H1 (cell line): ENCODE data around the gene SPATA25. TPM values are rescaled to one million over a fixed set of nuclear protein-coding genes. Genes with fewer than 3 reads are reported as not detected.

Source experiments
- CTCF ChIA-PET: fragments of 300-600 bp; sonication (Branson Sonifier 250); formaldehyde crosslinking; loops from one replicate; lab custom pipeline; 2021; ENCODE audit not compliant: partially characterized antibody; lab: Charles Lee
- POLR2A ChIA-PET: fragments of 300-600 bp; sonication (Branson Sonifier 250); formaldehyde crosslinking; loops from one replicate; lab custom pipeline; 2021; ENCODE audit warnings: inconsistent platforms; ENCODE audit not compliant: partially characterized antibody; lab: Charles Lee
- DNase-seq, 2 experiments: peaks; one replicate each; pipeline versions ENCODE4 v3.0.0 to v3.0.0-alpha.2; 2010 to 2022; ENCODE audit warnings: low spot score in 2 of 2, low read depth in 1 of 2, mixed read lengths in 1 of 2
- FAIRE-seq: peaks from 2 replicates; lab custom pipeline; 2011; peaks lifted over from hg19 to GRCh38; lab: Jason Lieb, UNC
- H2AFZ ChIP-seq: 2 replicates; pipeline ENCODE4 v1.8.1; 2012; ENCODE audit warnings: low read length, inconsistent platforms
- H2AK5ac ChIP-seq: 2 replicates; pipeline ENCODE4 v1.6.1; 2013; ENCODE audit warnings: low read depth, low read length
- H2BK120ac ChIP-seq: replicated peaks from 2 replicates; pipeline ENCODE3; 2013; ENCODE audit warnings: low read depth, low read length, inconsistent platforms
- H2BK12ac ChIP-seq: 2 replicates; pipeline ENCODE4 v1.6.1; 2013; ENCODE audit warnings: low read depth, low read length
- H2BK15ac ChIP-seq: 2 replicates; pipeline ENCODE4 v1.6.1; 2013; ENCODE audit warnings: low read length
- H2BK20ac ChIP-seq: 2 replicates; pipeline ENCODE4 v1.6.1; 2013; ENCODE audit warnings: low read length
- H2BK5ac ChIP-seq: 2 replicates; pipeline ENCODE4 v1.6.1; 2013; ENCODE audit warnings: low read depth, low read length
- H3K14ac ChIP-seq: 2 replicates; pipeline ENCODE4 v1.6.1; 2013; ENCODE audit warnings: inconsistent platforms; ENCODE audit not compliant: insufficient read length
- H3K18ac ChIP-seq: 2 replicates; pipeline ENCODE4 v1.6.1; 2013; ENCODE audit warnings: low read length; ENCODE audit errors: extremely low read depth
- H3K23ac ChIP-seq: 2 replicates; pipeline ENCODE4 v1.6.1; 2013; ENCODE audit warnings: inconsistent platforms; ENCODE audit not compliant: insufficient read length
- H3K23me2 ChIP-seq: 2 replicates; pipeline ENCODE4 v1.6.1; 2013; ENCODE audit warnings: low read depth, low read length
- H3K27ac ChIP-seq: 2 replicates; pipeline ENCODE4 v1.6.1; 2011; ENCODE audit warnings: low read depth, low read length, inconsistent platforms
- H3K27me3 ChIP-seq, 4 experiments: replicated peaks in 1 of 4; 1 replicate in 1 of 4; 2 replicates in 3 of 4; pipeline versions ENCODE4 v1.6.1 to v1.8.1; 2011 to 2013; ENCODE audit warnings: low read length in 3 of 4, mild to moderate bottlenecking in 3 of 4, inconsistent platforms in 2 of 4, mixed read lengths in 2 of 4, moderate library complexity in 1 of 4; ENCODE audit not compliant: control insufficient read depth in 3 of 4, insufficient read depth in 3 of 4; ENCODE audit errors: extremely low read depth in 1 of 4
- H3K36me3 ChIP-seq, 4 experiments: 2 replicates each; pipeline versions ENCODE4 v1.6.1 to v1.8.1; 2011 to 2013; ENCODE audit warnings: mild to moderate bottlenecking in 4 of 4, low read length in 3 of 4, moderate library complexity in 2 of 4, control low read depth in 1 of 4, inconsistent platforms in 1 of 4; ENCODE audit not compliant: insufficient read depth in 4 of 4, control insufficient read depth in 2 of 4
- H3K4ac ChIP-seq: replicated peaks from 2 replicates; pipeline ENCODE3; 2013; ENCODE audit warnings: low read length, low read depth, mixed read lengths, inconsistent platforms; ENCODE audit not compliant: insufficient read length
- H3K4me1 ChIP-seq, 4 experiments: replicated peaks in 1 of 4; 1 replicate in 1 of 4; 2 replicates in 3 of 4; pipeline versions ENCODE4 v1.6.1 to v1.8.1; 2011 to 2013; ENCODE audit warnings: low read length in 3 of 4, inconsistent platforms in 2 of 4, mixed read lengths in 1 of 4; ENCODE audit not compliant: insufficient read depth in 4 of 4, control insufficient read depth in 3 of 4
- H3K4me2 ChIP-seq, 2 experiments: 2 replicates each; pipeline versions ENCODE4 v1.6.1 to v1.8.1; 2011 to 2013; ENCODE audit warnings: low read depth in 2 of 2, low read length in 2 of 2, control low read depth in 1 of 2, inconsistent platforms in 1 of 2, mild to moderate bottlenecking in 1 of 2; ENCODE audit not compliant: insufficient read depth in 1 of 2
- H3K4me3 ChIP-seq, 4 experiments: fragments of 200-600, 300-600 bp in 1 of 4; sonication (generic), shearing (Covaris generic), sonication (Bioruptor Twin) in 1 of 4; 2 replicates each; pipeline versions ENCODE4 v1.5.1 to v1.8.1; 2011 to 2016; ENCODE audit warnings: low read length in 4 of 4, low read depth in 3 of 4, control low read depth in 2 of 4, inconsistent platforms in 2 of 4, mild to moderate bottlenecking in 2 of 4, mixed read lengths in 1 of 4, moderate library complexity in 1 of 4; ENCODE audit not compliant: insufficient read depth in 2 of 4; ENCODE audit errors: extremely low read depth in 1 of 4
- H3K56ac ChIP-seq: replicated peaks from 2 replicates; pipeline ENCODE3; 2013; ENCODE audit warnings: low read depth, mild to moderate bottlenecking, mixed read lengths, low read length, inconsistent platforms; ENCODE audit not compliant: insufficient read length
- H3K79me1 ChIP-seq: 2 replicates; pipeline ENCODE4 v1.6.1; 2013; ENCODE audit warnings: low read depth, low read length, control low read depth
- H3K79me2 ChIP-seq, 2 experiments: 2 replicates each; pipeline versions ENCODE4 v1.6.1 to v1.8.1; 2012 to 2013; ENCODE audit warnings: low read length in 2 of 2, mild to moderate bottlenecking in 2 of 2, inconsistent platforms in 1 of 2; ENCODE audit not compliant: insufficient read depth in 2 of 2, control insufficient read depth in 1 of 2
- H3K9ac ChIP-seq, 4 experiments: replicated peaks in 1 of 4; 1 replicate in 1 of 4; 2 replicates in 3 of 4; pipeline versions ENCODE4 v1.6.1 to v1.8.1; 2011 to 2013; ENCODE audit warnings: low read depth in 3 of 4, low read length in 3 of 4, control low read depth in 2 of 4, mild to moderate bottlenecking in 2 of 4, moderate library complexity in 2 of 4, inconsistent platforms in 1 of 4; ENCODE audit errors: extremely low read depth in 1 of 4
- H3K9me3 ChIP-seq, 2 experiments: 2 replicates each; pipeline versions ENCODE4 v1.6.1 to v1.8.1; 2012 to 2013; ENCODE audit warnings: mild to moderate bottlenecking in 2 of 2, moderate library complexity in 2 of 2, control low read depth in 1 of 2, inconsistent platforms in 1 of 2, low read depth in 1 of 2, low read length in 1 of 2, mixed read lengths in 1 of 2; ENCODE audit not compliant: insufficient read depth in 2 of 2
- H4K20me1 ChIP-seq, 2 experiments: replicated peaks in 1 of 2; 2 replicates each; pipeline versions ENCODE3 to v1.8.1; 2011 to 2013; ENCODE audit warnings: inconsistent platforms in 2 of 2, low read length in 2 of 2, mild to moderate bottlenecking in 1 of 2; ENCODE audit not compliant: insufficient read depth in 2 of 2, control insufficient read depth in 1 of 2
- H4K5ac ChIP-seq: 2 replicates; pipeline ENCODE4 v1.6.1; 2013; ENCODE audit warnings: low read length, low read depth, mixed read lengths, inconsistent platforms; ENCODE audit not compliant: insufficient read length
- H4K8ac ChIP-seq: 2 replicates; pipeline ENCODE4 v1.8.0; 2013; ENCODE audit warnings: mild to moderate bottlenecking, moderate library complexity, low read length, inconsistent platforms; ENCODE audit not compliant: insufficient read depth; ENCODE audit errors: extremely low read depth
- H4K91ac ChIP-seq: replicated peaks from 2 replicates; pipeline ENCODE3; 2013; ENCODE audit warnings: low read length, mixed read lengths, inconsistent platforms; ENCODE audit not compliant: insufficient read length
- CBX8 ChIP-seq: fragments of 300-800, 300-1000 bp; sonication (generic); IDR thresholded peaks from 2 replicates; pipeline ENCODE4 v1.7.1; 2016; ENCODE audit warnings: low read depth, low read length, borderline replicate concordance
- CTBP2 ChIP-seq: IDR thresholded peaks from 2 replicates; pipeline ENCODE4 v1.7.0; 2011; ENCODE audit warnings: borderline replicate concordance, mild to moderate bottlenecking, moderate library complexity, mixed read lengths, low read length; ENCODE audit not compliant: insufficient read depth, insufficient read length
- HDAC2 ChIP-seq, 2 experiments: fragments of 300-600 bp in 1 of 2; sonication (generic) in 1 of 2; IDR thresholded peaks; 2 replicates each; pipeline ENCODE4 v1.6.1; 2011 to 2012; ENCODE audit warnings: low read depth in 2 of 2, low read length in 2 of 2, mild to moderate bottlenecking in 2 of 2, moderate library complexity in 2 of 2, borderline replicate concordance in 1 of 2, inconsistent platforms in 1 of 2
- JUND ChIP-seq: IDR thresholded peaks from 2 replicates; pipeline ENCODE4 v1.6.1; 2011; ENCODE audit warnings: mild to moderate bottlenecking, improper control_type of control experiment, low read length
- NRF1 ChIP-seq: IDR thresholded peaks from 2 replicates; pipeline ENCODE4 v1.6.1; 2011; ENCODE audit warnings: mild to moderate bottlenecking, low read depth, low read length, improper control_type of control experiment
- RXRA ChIP-seq: IDR thresholded peaks from 2 replicates; pipeline ENCODE4 v1.6.1; 2011; ENCODE audit warnings: low read depth, mild to moderate bottlenecking, low read length, moderate library complexity; ENCODE audit not compliant: insufficient read depth
- SAP30 ChIP-seq: fragments of 300-600 bp; sonication (generic); IDR thresholded peaks from 2 replicates; pipeline ENCODE4 v1.7.1; 2012; ENCODE audit warnings: low read length, moderate library complexity, mild to moderate bottlenecking, inconsistent platforms; ENCODE audit not compliant: insufficient read depth, insufficient replicate concordance
- SP2 ChIP-seq: IDR thresholded peaks from 2 replicates; pipeline ENCODE4 v1.6.1; 2012; ENCODE audit warnings: mild to moderate bottlenecking, low read length, inconsistent platforms
- TAF7 ChIP-seq: optimal IDR thresholded peaks from 2 replicates; pipeline ENCODE3; 2011; ENCODE audit warnings: low read depth, mild to moderate bottlenecking, inconsistent platforms, low read length, moderate library complexity, borderline replicate concordance
- TBP ChIP-seq: IDR thresholded peaks from 2 replicates; pipeline ENCODE4 v1.6.1; 2011; ENCODE audit warnings: low read depth, low read length, improper control_type of control experiment
- TEAD4 ChIP-seq: IDR thresholded peaks from 2 replicates; pipeline ENCODE4 v1.6.1; 2012; ENCODE audit warnings: low read depth, low read length, inconsistent platforms, mixed read lengths
- WGBS, 2 experiments: shearing (Covaris generic) in 1 of 2; methylation state at CpG; one replicate each; pipeline versions ENCODE4 v1.1.6 to v1.1.7; 2013 to 2015; ENCODE audit warnings: low lambda C conversion rate in 2 of 2, mixed read lengths in 2 of 2, inconsistent platforms in 1 of 2, low coverage in 1 of 2, missing lambda C conversion rate in 1 of 2; ENCODE audit not compliant: insufficient replicate concordance in 2 of 2, insufficient coverage in 1 of 2, insufficient read length in 1 of 2; ENCODE audit errors: extremely low coverage in 1 of 2, missing lambda C conversion rate in 1 of 2; 5-methylcytosine and 5-hydroxymethylcytosine counted together
- polyA plus RNA-seq, 7 experiments: library from polyadenylated mRNA; depleted of rRNA in 3 of 7; stranded (reverse) in 5 of 7; unstranded in 2 of 7; fragments of >200 nt in 5 of 7; fragments of 200-250 nt in 2 of 7; gene quantifications; 1 replicate in 5 of 7; 2 replicates in 1 of 7; 4 replicates in 1 of 7; pipeline versions ENCODE4 v1.2.1 to v1.2.3, GENCODE V29; 2011 to 2013; ENCODE audit warnings: missing spikeins in 2 of 7, mixed read lengths in 2 of 7
- total RNA-seq: library from RNA; stranded (reverse); fragmentation: NEBNext Ultra II Directional; extraction: Animal tissue kit (Norgen Biotek cat#: 25700); gene quantifications from 2 replicates; pipeline ENCODE4 v1.2.1, GENCODE V29; 2021

Gene SPATA25
- total and polyA plus RNA-seq, 2 of the 8 experiments (the other 6 are each of a cell fraction or from before 2014, with no cell fraction given): 2.0 to 3.0 TPM

DNA sequence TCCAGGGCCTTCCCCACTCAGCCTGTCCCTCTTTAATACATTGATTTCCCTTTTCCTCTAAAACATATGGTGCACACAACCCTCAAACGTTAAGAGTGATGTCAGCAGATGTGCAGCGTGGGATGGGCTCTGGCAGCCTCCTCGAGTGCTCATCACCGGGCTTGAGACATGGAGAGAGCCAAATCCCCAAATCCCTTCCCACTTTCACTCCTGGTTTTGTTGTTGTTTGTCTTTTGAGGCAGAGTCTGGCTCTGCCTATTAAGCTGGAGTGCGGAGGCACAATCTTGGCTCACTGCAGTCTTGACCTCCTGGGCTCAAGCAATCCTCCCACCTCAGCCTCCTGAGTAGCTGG lies 30.3 kb upstream of the SPATA25 start:
- Histone ChIP-seq H4K8ac (no peak overlapping the region), H2BK15ac (no peak overlapping the region), H3K23ac (no peak overlapping the region)
- DNase-seq: no peak
- ChIA-PET POLR2A (interaction anchor here (1.0 to 11.8 kb wide), 4 partner anchors 9 to 16 kb away, joined by 3 to 165 read pairs (median 5); partner anchors contain the start of gene PCIF1), CTCF (interaction anchor here (1.1 kb wide), 1 partner anchor 16 kb away, joined by 4 read pairs; no protein-coding TSS in a partner anchor)
- TF ChIP-seq CBX8 (no peak), CTBP2 (no peak), NRF1 (no peak), HDAC2 (IDR thresholded peaks at IDR 0.05; ENCODE audit: borderline replicate concordance in 1 of 2, low read depth in 2 of 2, low read length in 2 of 2) (no peak), TEAD4 (no peak), TAF7 (no peak), TBP (no peak), JUND (no peak), SP2 (no peak), RXRA (no peak), SAP30 (no peak)
- TF ChIP-seq, all 59 proteins: peak for 0
- Histone ChIP-seq H3K36me3 (no peaks in the 10 kb centered on the region), H3K27ac (no peak overlapping the region), H3K18ac (no peak overlapping the region), H3K14ac (no peak overlapping the region), H2BK12ac (no peak overlapping the region), H4K5ac (no peak overlapping the region), H3K23me2 (no peaks in the 10 kb centered on the region), H3K79me2 (no peaks in the 10 kb centered on the region), H3K9me3 (no peaks in the 10 kb centered on the region), H3K4me1 (peaks cover 0 to 3% (median 0%) of the 10 kb centered on the region in 4 experiments; a peak in 1 of 7 replicates), H3K4ac (no peak overlapping the region), H3K27me3 (no peaks in the 10 kb centered on the region), H3K56ac (no peak overlapping the region), H2AK5ac (no peak overlapping the region), H3K79me1 (no peaks in the 10 kb centered on the region), H4K20me1 (no peaks in the 10 kb centered on the region), H2BK20ac (no peak overlapping the region), H2BK120ac (no peak overlapping the region), H2BK5ac (no peak overlapping the region), H2AFZ (no peak overlapping the region), H3K4me2 (no peak overlapping the region), H4K91ac (no peak overlapping the region), H3K9ac (no peak overlapping the region), H3K4me3 (no peak overlapping the region)
- WGBS, 2 experiments: 94% methylated on average over 5 of the region's 5 CpGs; no CpG with 5 or more reads in 1 of the 2 experiments
- no peak for FAIRE-seq
